Gastrocnemius medialis (tissue), 4 donors: Measurements from ENCODE around the gene ACYP2. TPM values are rescaled to one million over a fixed set of nuclear protein-coding genes. Genes with fewer than 3 reads are reported as not detected.

Experiments
- ATAC-seq, 2 donors: fragments of 150-250 bp; one replicate each; pipeline ENCODE4 v1.9.1; 2016
- DNase-seq, 2 donors: peaks; one replicate each; pipeline ENCODE4 v3.0.0-alpha.2; 2019
- H3K27ac ChIP-seq, 4 donors: fragments of 200-600 bp; sonication (generic); 1 replicate in 1 of 4; 2 replicates in 3 of 4; pipeline ENCODE4 v1.5.1; 2016 to 2018; ENCODE audit warnings: mild to moderate bottlenecking in 2 of 4, moderate library complexity in 1 of 4
- H3K27me3 ChIP-seq, 3 donors: fragments of 200-600 bp; sonication (generic) in 2 of 3; 1 replicate in 1 of 3; 2 replicates in 2 of 3; pipeline versions ENCODE4 v1.5.1 to v1.6.0; 2016 to 2019; ENCODE audit warnings: mild to moderate bottlenecking in 1 of 3, moderate library complexity in 1 of 3
- H3K36me3 ChIP-seq, 2 donors: fragments of 200-600 bp; sonication (generic) in 1 of 2; one replicate each; pipeline ENCODE4 v1.5.1; 2017 to 2018
- H3K4me1 ChIP-seq, 2 donors: fragments of 200-600 bp; sonication (generic) in 1 of 2; one replicate each; pipeline ENCODE4 v1.5.1; 2016 to 2017; ENCODE audit warnings: mild to moderate bottlenecking in 2 of 2
- H3K4me3 ChIP-seq, 4 donors: fragments of 200-600 bp; sonication (generic) in 3 of 4; 1 replicate in 1 of 4; 2 replicates in 3 of 4; pipeline ENCODE4 v1.5.1; 2016 to 2019; ENCODE audit warnings: mild to moderate bottlenecking in 2 of 4
- H3K9me3 ChIP-seq, 3 donors: fragments of 200-600 bp; sonication (generic) in 2 of 3; 1 replicate in 1 of 3; 2 replicates in 2 of 3; pipeline ENCODE4 v1.5.1; 2016 to 2019
- CTCF ChIP-seq, 5 experiments: fragments of 450-650 bp in 3 of 5; fragments of 200-600 bp in 2 of 5; sonication (generic) in 2 of 5; IDR thresholded peaks in 4 of 5; conservative IDR thresholded peaks in 1 of 5; 1 replicate in 4 of 5; 2 replicates in 1 of 5; pipeline ENCODE4 v1.5.1; 2016 to 2019; ENCODE audit warnings: antibody characterized with exemption in 5 of 5, mild to moderate bottlenecking in 3 of 5, moderate library complexity in 3 of 5
- POLR2A ChIP-seq, 2 donors: fragments of 450-650 bp; IDR thresholded peaks; one replicate each; pipeline ENCODE4 v1.6.1; 2017; ENCODE audit warnings: antibody characterized with exemption in 2 of 2, mild to moderate bottlenecking in 2 of 2, moderate library complexity in 2 of 2
- in situ Hi-C, 4 donors: fragments of 200-750 bp; cut with MboI; loops; one replicate each; pipeline versions ENCODE4 v1.15.0 to v1.8.0; 2017; ENCODE audit warnings: low sequenced_read_pairs in 4 of 4
- intact Hi-C: fragments of 100-400 bp; cut with DNase I; formaldehyde crosslinking; loops from one replicate; pipeline ENCODE4 v1.15.1; 2023; ENCODE audit warnings: low total_unique reads
- total RNA-seq, 4 donors: library from RNA; depleted of rRNA; stranded (reverse); fragments of >200 nt; gene quantifications; one replicate each; pipeline versions ENCODE4 v1.1.0 to v1.2.3, GENCODE V29; 2016

Gene ACYP2
- total RNA-seq, 4 donors from 2014 or later: 52.9 to 121 (median 107) TPM

GRCh38 chr2:54097124-54097523 is 18.3 kb upstream of the ACYP2 start:
- Histone ChIP-seq H3K4me1 (peaks cover 0 to 4% of the 10 kb centered on the region in 2 donors), H3K36me3 (no peaks in the 10 kb centered on the region), H3K4me3 (no peak overlapping the region), H3K27me3 (no peaks in the 10 kb centered on the region), H3K27ac (no peak overlapping the region), H3K9me3 (no peaks in the 10 kb centered on the region)
- ATAC-seq (no peak), DNase-seq (no peak)
- no peak for TF ChIP-seq CTCF (IDR thresholded peaks at IDR 0.05 in 4 of 5, conservative IDR thresholded peaks at IDR 0.05 in 1 of 5)
- no peak for TF ChIP-seq POLR2A (IDR thresholded peaks at IDR 0.05)
- in situ Hi-C loops (no loop called here), intact Hi-C loops (no loop called here)

DNA sequence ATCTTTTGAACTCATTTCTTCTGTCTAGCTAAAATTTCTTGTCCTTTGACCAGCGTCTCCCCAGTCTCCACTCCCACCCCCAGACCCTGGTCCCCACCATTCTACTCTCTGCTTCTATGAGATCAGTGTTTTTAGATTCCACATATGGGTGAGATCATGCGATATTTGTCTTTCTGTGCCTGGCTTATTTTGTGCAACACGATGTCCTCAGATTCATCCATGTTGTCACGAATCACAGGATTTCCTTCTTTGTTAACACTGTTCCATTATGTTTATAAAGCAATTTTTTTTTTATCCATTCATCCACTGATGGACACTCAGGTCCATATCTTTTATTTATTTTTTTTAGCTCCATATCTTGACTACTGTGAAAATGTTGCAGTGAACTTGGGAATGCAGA is 16.0 kb upstream of the ACYP2 start:
- Histone ChIP-seq H3K36me3 (no peaks in the 10 kb centered on the region), H3K27ac (no peak overlapping the region), H3K9me3 (no peaks in the 10 kb centered on the region), H3K4me1 (peaks cover 4 to 8% of the 10 kb centered on the region in 2 donors), H3K4me3 (no peak overlapping the region), H3K27me3 (no peaks in the 10 kb centered on the region)
- DNase-seq (no peak), ATAC-seq (no peak)
- in situ Hi-C loops (no loop called here), intact Hi-C loops (no loop called here)
- TF ChIP-seq CTCF (IDR thresholded peaks at IDR 0.05 in 4 of 5, conservative IDR thresholded peaks at IDR 0.05 in 1 of 5): no peak
- TF ChIP-seq POLR2A (IDR thresholded peaks at IDR 0.05): no peak

- no peak overlapping the region for H3K27ac ChIP-seq
- no peak overlapping the region for H3K4me3 ChIP-seq
- ATAC-seq (no peak), DNase-seq (no peak)
- no peaks in the 10 kb centered on the region for H3K36me3 ChIP-seq
- in situ Hi-C loops (loop anchor here (10.0 to 25.0 kb wide), 5 partner anchors 412 to 937 kb away; partner anchors contain the start of gene EML6 (in 1 of the 4)), intact Hi-C loops (loop anchor here (10.0 kb wide), 1 partner anchor 415 kb away; no protein-coding TSS in a partner anchor)
- no peaks in the 10 kb centered on the region for H3K27me3 ChIP-seq
- no peaks in the 10 kb centered on the region for H3K9me3 ChIP-seq
- TF ChIP-seq POLR2A (IDR thresholded peaks at IDR 0.05): no peak
- no peak for TF ChIP-seq CTCF (IDR thresholded peaks at IDR 0.05 in 4 of 5, conservative IDR thresholded peaks at IDR 0.05 in 1 of 5)
- H3K4me1 ChIP-seq: peaks cover 4 to 8% of the 10 kb centered on the region in 2 donors
These were observed 15.4 kb upstream of the ACYP2 start for GRCh38 chr2:54099829-54100585.

GRCh38 chr2:54100772-54101171 is 14.6 kb upstream of the ACYP2 start:
- Histone ChIP-seq H3K36me3 (no peaks in the 10 kb centered on the region), H3K27me3 (no peaks in the 10 kb centered on the region), H3K4me1 (peaks cover 4 to 8% of the 10 kb centered on the region in 2 donors), H3K9me3 (no peaks in the 10 kb centered on the region), H3K27ac (no peak overlapping the region), H3K4me3 (no peak overlapping the region)
- intact Hi-C loops: loop anchor here (10.0 kb wide), 1 partner anchor 414 kb away; no protein-coding TSS in a partner anchor
- no peak for ATAC-seq
- TF ChIP-seq POLR2A (IDR thresholded peaks at IDR 0.05) (no peak), CTCF (IDR thresholded peaks at IDR 0.05 in 4 of 5, conservative IDR thresholded peaks at IDR 0.05 in 1 of 5) (no peak)
- in situ Hi-C loops: loop anchor here (10.0 to 25.0 kb wide), 5 partner anchors 412 to 937 kb away; partner anchors contain the start of gene EML6 (in 1 of the 4)
- no peak for DNase-seq
